ENCODE data around the gene NODAL.

GRCh38 chr10:70444744-70445143, 3.3 kb upstream of the NODAL start:
- TF ChIP-seq, protein P1, sequence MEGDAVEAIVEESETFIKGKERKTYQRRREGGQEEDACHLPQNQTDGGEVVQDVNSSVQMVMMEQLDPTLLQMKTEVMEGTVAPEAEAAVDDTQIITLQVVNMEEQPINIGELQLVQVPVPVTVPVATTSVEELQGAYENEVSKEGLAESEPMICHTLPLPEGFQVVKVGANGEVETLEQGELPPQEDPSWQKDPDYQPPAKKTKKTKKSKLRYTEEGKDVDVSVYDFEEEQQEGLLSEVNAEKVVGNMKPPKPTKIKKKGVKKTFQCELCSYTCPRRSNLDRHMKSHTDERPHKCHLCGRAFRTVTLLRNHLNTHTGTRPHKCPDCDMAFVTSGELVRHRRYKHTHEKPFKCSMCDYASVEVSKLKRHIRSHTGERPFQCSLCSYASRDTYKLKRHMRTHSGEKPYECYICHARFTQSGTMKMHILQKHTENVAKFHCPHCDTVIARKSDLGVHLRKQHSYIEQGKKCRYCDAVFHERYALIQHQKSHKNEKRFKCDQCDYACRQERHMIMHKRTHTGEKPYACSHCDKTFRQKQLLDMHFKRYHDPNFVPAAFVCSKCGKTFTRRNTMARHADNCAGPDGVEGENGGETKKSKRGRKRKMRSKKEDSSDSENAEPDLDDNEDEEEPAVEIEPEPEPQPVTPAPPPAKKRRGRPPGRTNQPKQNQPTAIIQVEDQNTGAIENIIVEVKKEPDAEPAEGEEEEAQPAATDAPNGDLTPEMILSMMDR (IDR thresholded peaks at IDR 0.05; ENCODE audit: low read depth, low read length, poor library complexity, severe bottlenecking): no peak
- TF ChIP-seq EZH2phosphoT487 (IDR thresholded peaks at IDR 0.05; ENCODE audit: borderline replicate concordance, low read length): no peak

Measured in DOHH2 (cell line).